IPS-18a (cell line): Measurements from ENCODE around the gene MAOB.

ENCODE experiments used
- H3K27ac ChIP-seq: one replicate; pipeline ENCODE4 v1.5.1; 2013; ENCODE audit warnings: low read length
- H3K27me3 ChIP-seq: one replicate; pipeline ENCODE4 v1.6.1; 2013; ENCODE audit warnings: mild to moderate bottlenecking, low read length; ENCODE audit not compliant: control insufficient read depth, insufficient read depth
- H3K36me3 ChIP-seq: one replicate; pipeline ENCODE4 v1.6.1; 2013; ENCODE audit warnings: low read depth, low read length; ENCODE audit not compliant: control insufficient read depth
- H3K4me1 ChIP-seq: one replicate; pipeline ENCODE4 v1.6.1; 2013; ENCODE audit warnings: low read depth, low read length; ENCODE audit not compliant: control insufficient read depth
- H3K4me3 ChIP-seq: one replicate; pipeline ENCODE4 v1.5.1; 2013; ENCODE audit warnings: low read length
- H3K9ac ChIP-seq: one replicate; pipeline ENCODE4 v1.6.1; 2013; ENCODE audit warnings: mild to moderate bottlenecking, low read length, moderate library complexity
- H3K9me3 ChIP-seq: one replicate; pipeline ENCODE4 v1.6.1; 2013; ENCODE audit warnings: low read depth, low read length; ENCODE audit not compliant: control insufficient read depth

MAOB gene

DNA sequence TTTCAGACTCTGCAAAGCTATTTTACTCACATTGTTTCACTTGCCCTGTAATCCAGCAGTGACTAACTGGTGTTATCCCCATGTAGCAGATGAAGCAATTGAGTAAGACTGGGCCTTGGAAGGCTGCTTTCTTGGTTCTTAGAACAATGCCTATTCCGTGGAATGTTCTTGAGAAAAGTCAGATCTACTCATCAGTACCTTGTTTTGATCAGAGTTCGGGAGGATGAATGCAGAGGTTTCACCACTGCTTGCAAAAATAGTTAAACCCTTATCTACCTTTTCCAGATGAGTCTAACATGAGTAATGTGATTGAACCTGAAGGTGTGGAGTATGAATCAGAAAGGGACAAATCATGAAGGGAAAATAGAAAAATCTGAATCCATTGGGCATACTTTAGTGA is 1.8 kb downstream of the MAOB start:
- Histone ChIP-seq H3K4me1 (no peaks in the 10 kb centered on the region), H3K27me3 (peaks cover 14% of the 10 kb centered on the region)

DNA sequence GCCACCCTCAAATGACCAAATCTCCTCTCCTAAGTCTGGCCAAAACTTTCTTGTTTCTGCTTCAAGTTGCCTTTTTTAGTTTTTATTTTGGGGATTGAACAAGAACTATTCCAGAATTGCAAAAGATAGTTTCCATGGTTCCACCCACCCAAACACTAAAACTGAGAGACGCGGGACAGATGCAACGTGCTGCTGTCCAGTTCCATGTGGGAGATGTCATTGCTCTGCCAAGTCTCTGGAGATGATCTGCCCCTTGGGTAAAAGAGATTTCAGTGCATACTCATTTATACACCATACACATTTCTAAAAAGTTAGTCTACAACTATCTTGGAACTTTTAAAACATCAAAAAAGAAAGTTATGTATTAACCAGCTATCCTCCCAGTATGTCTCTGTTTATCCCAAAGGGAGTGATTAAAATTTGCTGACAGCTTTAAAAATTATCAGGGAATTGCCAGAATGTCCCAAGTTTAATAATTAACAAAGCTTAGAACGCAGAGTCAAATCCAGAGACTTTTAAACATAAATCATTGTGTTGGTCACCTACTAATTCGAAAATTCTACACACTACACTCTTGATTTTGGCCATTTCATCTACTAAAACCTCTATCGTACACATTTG is 3.2 kb downstream of the MAOB start:
- H3K36me3 ChIP-seq: no peaks in the 10 kb centered on the region
- no peaks in the 10 kb centered on the region for H3K4me1 ChIP-seq
- peaks cover 14% of the 10 kb centered on the region for H3K27me3 ChIP-seq
- no peak overlapping the region for H3K27ac ChIP-seq
- no peak overlapping the region for H3K4me3 ChIP-seq
- no peak overlapping the region for H3K9ac ChIP-seq
- H3K9me3 ChIP-seq: peaks cover 6% of the 10 kb centered on the region

More for the DNA sequence above, 1.8 kb downstream of the MAOB start:
- Histone ChIP-seq H3K36me3 (no peaks in the 10 kb centered on the region), H3K9me3 (peaks cover 3% of the 10 kb centered on the region), H3K4me3 (no peak overlapping the region), H3K27ac (no peak overlapping the region), H3K9ac (no peak overlapping the region)

DNA sequence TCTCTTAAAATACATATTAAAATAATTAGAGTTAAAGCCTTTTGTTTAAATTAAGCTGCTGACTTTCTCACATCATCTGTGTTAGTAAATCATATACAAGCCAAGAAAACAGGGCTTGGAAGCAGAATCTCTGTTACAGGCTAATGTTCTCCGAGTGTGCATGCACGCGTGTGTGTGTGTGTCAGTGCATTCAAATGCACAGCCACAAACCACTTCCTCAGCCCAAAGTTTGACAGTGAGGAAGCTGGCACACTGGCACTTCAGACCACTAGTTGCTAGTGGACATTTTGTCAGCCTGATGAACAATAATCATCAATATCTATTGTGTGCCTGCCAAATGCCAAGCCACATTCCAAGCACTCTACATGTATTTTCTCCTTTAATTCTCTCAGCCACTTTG is 5.6 kb downstream of the MAOB start:
- no peak overlapping the region for H3K4me3 ChIP-seq
- no peak overlapping the region for H3K9ac ChIP-seq
- peaks cover 6% of the 10 kb centered on the region for H3K27me3 ChIP-seq
- H3K9me3 ChIP-seq: peaks cover 11% of the 10 kb centered on the region
- H3K27ac ChIP-seq: no peak overlapping the region
- no peaks in the 10 kb centered on the region for H3K36me3 ChIP-seq
- H3K4me1 ChIP-seq: no peaks in the 10 kb centered on the region

DNA sequence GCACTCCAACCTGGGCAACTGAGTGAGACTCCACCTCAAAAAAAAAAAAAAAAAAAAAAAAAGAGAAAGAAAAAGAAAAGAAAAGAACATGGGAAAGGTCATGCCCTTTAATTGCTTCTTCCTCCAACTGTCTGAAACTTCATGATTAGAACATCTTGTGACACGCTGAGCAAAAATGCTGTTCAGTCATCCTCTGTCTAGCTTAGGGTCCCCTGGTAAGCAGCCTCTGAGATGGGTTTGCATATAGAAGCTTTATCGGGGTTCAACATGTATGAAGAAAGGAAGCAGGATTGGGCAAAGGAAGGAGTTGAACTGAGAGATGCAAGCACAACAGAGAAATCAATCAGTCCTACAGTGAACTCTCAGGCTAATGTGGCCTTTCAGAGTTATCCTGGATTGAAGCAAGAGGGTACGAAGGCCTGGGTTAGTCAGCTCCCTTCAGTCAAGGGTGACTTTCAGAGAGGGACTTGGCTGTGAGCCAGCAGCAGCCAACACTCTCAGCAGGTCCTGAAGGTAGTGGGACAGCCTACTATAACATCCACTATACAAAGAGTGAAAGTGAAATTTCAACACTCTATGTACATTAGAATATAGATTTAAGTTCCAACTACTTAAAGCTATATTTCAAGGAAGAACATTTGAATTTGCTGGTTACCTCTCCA is 11.4 kb downstream of the MAOB start:
- Histone ChIP-seq H3K4me3 (no peak overlapping the region), H3K27me3 (no peaks in the 10 kb centered on the region), H3K27ac (no peak overlapping the region), H3K9me3 (peaks cover 9% of the 10 kb centered on the region), H3K36me3 (no peaks in the 10 kb centered on the region), H3K9ac (no peak overlapping the region), H3K4me1 (no peaks in the 10 kb centered on the region)

DNA sequence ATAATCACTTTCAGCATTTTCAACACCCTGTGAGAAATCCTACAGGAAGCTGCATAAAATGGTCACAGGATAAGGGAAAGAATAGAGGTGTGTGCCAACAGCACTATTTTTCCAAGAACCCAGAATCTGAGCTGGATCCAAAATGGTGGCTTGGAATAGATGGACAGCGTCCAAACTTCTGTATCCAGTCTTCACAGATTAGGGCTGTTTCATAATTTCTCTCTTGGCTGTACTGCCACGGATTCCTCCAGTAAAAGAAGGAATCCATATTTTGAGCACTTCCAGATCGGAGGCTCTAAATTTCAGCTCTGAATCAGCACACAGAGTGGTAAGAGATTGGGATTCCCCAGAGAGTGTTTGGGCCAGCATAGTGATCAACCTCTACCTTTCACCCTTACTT is 12.2 kb downstream of the MAOB start:
- no peaks in the 10 kb centered on the region for H3K27me3 ChIP-seq
- H3K27ac ChIP-seq: no peak overlapping the region
- no peaks in the 10 kb centered on the region for H3K4me1 ChIP-seq
- H3K9ac ChIP-seq: no peak overlapping the region
- no peak overlapping the region for H3K4me3 ChIP-seq
- peaks cover 5% of the 10 kb centered on the region for H3K9me3 ChIP-seq
- H3K36me3 ChIP-seq: no peaks in the 10 kb centered on the region

DNA sequence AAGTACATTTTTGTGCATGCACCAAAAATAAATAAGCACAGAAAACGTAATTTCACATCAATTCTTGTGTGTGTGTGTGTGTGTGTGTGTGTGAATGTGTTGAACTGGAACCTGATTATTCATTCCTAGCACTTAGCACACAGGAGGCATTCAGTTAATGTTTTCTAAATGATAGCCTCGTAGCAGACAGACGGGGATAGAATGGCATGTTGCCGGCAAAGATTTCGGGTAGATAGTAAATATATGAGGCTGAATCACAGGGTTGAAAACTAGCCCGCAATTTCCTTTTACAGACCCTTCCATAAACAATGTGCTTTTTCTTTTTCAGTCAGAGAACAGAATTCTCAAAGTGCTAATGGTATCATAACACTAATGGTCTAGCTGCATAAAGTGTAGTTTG is 13.5 kb downstream of the MAOB start:
- no peaks in the 10 kb centered on the region for H3K27me3 ChIP-seq
- H3K9ac ChIP-seq: no peak overlapping the region
- H3K27ac ChIP-seq: no peak overlapping the region
- H3K4me1 ChIP-seq: no peaks in the 10 kb centered on the region
- H3K9me3 ChIP-seq: peaks cover 5% of the 10 kb centered on the region
- no peaks in the 10 kb centered on the region for H3K36me3 ChIP-seq
- H3K4me3 ChIP-seq: no peak overlapping the region

DNA sequence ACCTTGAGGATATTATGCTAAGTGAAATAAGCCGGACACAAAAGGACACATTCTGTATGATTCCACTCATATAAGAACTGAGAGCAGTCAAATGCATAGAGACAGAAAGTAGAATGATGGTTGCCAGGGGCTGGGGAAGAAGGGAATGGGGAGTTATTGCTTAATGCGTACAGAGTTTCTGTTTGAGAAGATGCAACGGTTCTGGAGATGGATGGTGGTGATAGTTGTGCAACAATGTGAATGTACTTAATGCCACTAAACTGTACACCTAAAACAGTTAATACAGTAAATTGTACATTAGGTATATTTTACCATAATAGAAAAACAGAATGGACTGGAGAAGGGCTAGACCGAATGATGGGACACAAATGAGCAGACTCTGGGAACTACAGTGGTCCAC is 15.8 kb downstream of the MAOB start:
- Histone ChIP-seq H3K4me3 (no peak overlapping the region), H3K27ac (no peak overlapping the region), H3K9me3 (peaks cover 7% of the 10 kb centered on the region), H3K36me3 (no peaks in the 10 kb centered on the region), H3K9ac (no peak overlapping the region), H3K27me3 (no peaks in the 10 kb centered on the region), H3K4me1 (no peaks in the 10 kb centered on the region)

DNA sequence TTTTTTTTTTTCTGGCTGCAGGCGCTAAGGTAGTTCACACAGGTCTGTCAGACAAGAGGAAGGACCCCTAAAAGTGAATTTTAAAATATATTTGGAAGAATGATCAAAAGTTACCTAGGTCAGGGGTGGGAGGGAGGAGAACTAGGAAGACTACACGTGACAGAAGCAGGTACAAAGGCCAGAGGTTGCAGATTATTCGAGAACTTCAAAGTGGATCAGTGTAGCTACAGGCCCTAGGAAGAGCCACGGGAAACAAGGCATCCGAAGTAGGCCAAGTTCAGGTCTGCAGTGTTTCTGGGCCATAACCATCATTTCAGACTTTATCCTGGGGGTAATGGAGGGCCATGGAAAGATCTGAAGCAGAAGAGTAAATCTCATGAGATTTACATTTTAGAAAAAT is 16.5 kb downstream of the MAOB start:
- no peak overlapping the region for H3K9ac ChIP-seq
- no peak overlapping the region for H3K27ac ChIP-seq
- no peaks in the 10 kb centered on the region for H3K36me3 ChIP-seq
- H3K4me3 ChIP-seq: no peak overlapping the region
- H3K9me3 ChIP-seq: peaks cover 7% of the 10 kb centered on the region
- no peaks in the 10 kb centered on the region for H3K4me1 ChIP-seq
- no peaks in the 10 kb centered on the region for H3K27me3 ChIP-seq

DNA sequence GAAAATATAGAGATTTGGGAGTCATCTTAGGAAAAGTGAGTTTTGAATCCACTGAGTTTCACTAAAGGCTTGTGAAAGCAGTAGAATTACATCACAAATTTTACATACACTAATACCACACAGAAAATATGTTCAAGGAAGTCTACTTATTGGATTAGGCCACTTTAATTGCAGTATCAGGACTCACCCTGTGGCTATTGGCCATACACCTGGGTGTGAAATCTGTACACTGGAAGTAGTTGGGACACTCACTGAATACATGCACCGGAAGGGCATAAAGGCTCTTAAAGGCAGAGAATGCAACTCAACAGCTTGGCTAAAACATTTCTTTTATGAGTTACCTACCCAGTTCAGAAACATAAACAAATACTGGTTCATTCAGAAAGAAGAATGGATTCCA is 19.8 kb downstream of the MAOB start:
- no peak overlapping the region for H3K27ac ChIP-seq
- H3K36me3 ChIP-seq: no peaks in the 10 kb centered on the region
- H3K4me1 ChIP-seq: no peaks in the 10 kb centered on the region
- peaks cover 15% of the 10 kb centered on the region for H3K9me3 ChIP-seq
- no peak overlapping the region for H3K9ac ChIP-seq
- no peak overlapping the region for H3K4me3 ChIP-seq
- H3K27me3 ChIP-seq: no peaks in the 10 kb centered on the region

DNA sequence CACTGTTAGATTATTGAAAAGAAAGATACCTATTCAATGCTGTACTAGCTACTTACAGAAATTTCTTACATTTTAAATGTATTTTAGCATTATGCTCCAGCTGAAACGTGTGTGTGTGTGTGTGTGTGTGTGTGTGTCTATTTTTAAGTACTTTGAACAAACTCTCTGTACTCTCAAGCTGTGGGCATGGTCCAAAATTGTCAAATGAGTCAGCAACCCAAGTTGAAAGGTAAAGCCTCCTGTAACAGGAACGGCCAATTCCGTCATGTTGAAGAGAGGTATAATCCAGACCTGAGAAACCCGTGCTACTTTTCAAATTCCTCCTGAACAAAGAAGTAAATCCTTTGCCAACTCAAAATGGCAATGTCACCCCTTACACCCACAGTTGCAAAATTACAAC is 20.5 kb downstream of the MAOB start:
- Histone ChIP-seq H3K36me3 (no peaks in the 10 kb centered on the region), H3K27ac (no peak overlapping the region), H3K9ac (no peak overlapping the region), H3K4me3 (no peak overlapping the region), H3K4me1 (no peaks in the 10 kb centered on the region), H3K27me3 (no peaks in the 10 kb centered on the region), H3K9me3 (peaks cover 15% of the 10 kb centered on the region)

DNA sequence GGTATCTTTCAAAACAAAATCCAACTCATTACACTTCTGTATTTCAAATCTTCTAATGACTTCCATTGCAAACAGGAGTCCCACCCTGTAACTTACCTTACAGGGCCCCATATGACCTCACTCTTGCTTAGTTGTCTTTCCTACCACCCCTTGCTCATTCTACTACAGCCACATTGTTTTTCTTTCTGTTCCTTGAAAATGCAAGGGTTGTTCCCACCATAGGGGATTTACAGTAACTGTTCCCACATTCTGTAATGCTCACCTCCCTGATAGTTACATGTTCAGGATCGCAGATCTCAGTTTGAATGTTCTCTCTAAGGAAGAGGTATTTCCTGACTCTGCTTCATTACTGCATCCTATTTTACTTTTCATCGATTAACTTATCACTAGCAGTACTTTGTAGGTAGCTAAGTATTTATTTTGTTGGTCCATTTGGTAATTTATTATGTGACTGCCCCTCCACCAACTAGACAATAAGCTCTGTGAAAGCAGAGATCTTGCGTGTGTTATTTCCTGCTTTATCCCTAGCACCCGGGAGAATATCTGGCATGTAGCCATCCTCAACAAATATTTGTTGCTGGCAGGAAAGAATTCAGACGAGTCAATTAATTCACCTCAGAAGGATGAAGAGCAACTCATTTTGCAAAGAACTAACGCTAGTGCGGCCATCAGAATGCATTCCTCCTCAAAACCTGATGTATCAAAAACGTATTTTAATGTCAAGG is 21.4 kb downstream of the MAOB start:
- no peaks in the 10 kb centered on the region for H3K4me1 ChIP-seq
- H3K9ac ChIP-seq: no peak overlapping the region
- H3K27me3 ChIP-seq: no peaks in the 10 kb centered on the region
- no peaks in the 10 kb centered on the region for H3K36me3 ChIP-seq
- no peak overlapping the region for H3K4me3 ChIP-seq
- H3K27ac ChIP-seq: no peak overlapping the region
- H3K9me3 ChIP-seq: peaks cover 15% of the 10 kb centered on the region
